Lower leg skin (tissue), 3 donors: Measurements from ENCODE around the gene GPATCH4.

Experiments used
- CTCF ChIP-seq, 3 donors: fragments of 450-650 bp; IDR thresholded peaks; one replicate each; pipeline ENCODE4 v1.5.1; 2016; ENCODE audit warnings: antibody characterized with exemption in 3 of 3, mild to moderate bottlenecking in 3 of 3, moderate library complexity in 2 of 3
- POLR2A ChIP-seq, 2 donors: fragments of 450-650 bp; IDR thresholded peaks; one replicate each; pipeline ENCODE4 v1.6.1; 2016 to 2017; ENCODE audit warnings: antibody characterized with exemption in 2 of 2, mild to moderate bottlenecking in 1 of 2, moderate library complexity in 1 of 2

- TF ChIP-seq POLR2A (IDR thresholded peaks at IDR 0.05) (no peak), CTCF (IDR thresholded peaks at IDR 0.05) (no peak)
Observed at GRCh38 chr1:156560585-156561163, 40.6 kb downstream of the GPATCH4 start.
